ENCODE results near the gene MAPK8. TPM values are rescaled to one million over a fixed set of nuclear protein-coding genes. Genes with fewer than 3 reads are reported as not detected.

MAPK8 gene
- total and polyA plus RNA-seq, 2 of the 4 experiments (the other 2 are of a cell fraction), result 41.5 to 54.7 TPM

- POLR2A ChIA-PET (ENCODE audit: unreplicated experiment), result no interaction called here
These were observed 7.6 kb downstream of the MAPK8 start for GRCh38 chr10:48314107-48314506.

More at GRCh38 chr10:48314107-48314506, 7.6 kb downstream of the MAPK8 start:
- no peaks in the 10 kb centered on the region for H3K36me3 ChIP-seq (ENCODE audit: control insufficient read depth, insufficient read depth, low read length)
- peaks cover 41 to 71% of the 10 kb centered on the region in 2 experiments for H3K79me1 ChIP-seq (ENCODE audit: low read depth in 1 of 2, low read length in 2 of 2)
- H3K9ac ChIP-seq (ENCODE audit: low read depth, low read length), result no peak overlapping the region
- no peak overlapping the region for H3K4ac ChIP-seq (ENCODE audit: low read depth, low read length)
- ATAC-seq (ENCODE audit: low read depth) (no peak), DNase-seq (no peak)
- CTCF ChIA-PET, result no interaction called here
- H3K4me3 ChIP-seq (ENCODE audit: insufficient read depth, low read depth, low read length), result no peak overlapping the region
- H4K8ac ChIP-seq (ENCODE audit: low read depth in 2 of 2, low read length in 2 of 2), result no peak overlapping the region
- peaks cover 69% of the 10 kb centered on the region for H4K20me1 ChIP-seq (ENCODE audit: insufficient read depth, low read length)
- H3K23ac ChIP-seq (ENCODE audit: low read depth, low read length), result no peak overlapping the region
- no peak overlapping the region for H3K27ac ChIP-seq (ENCODE audit: insufficient read depth, low read length)
- no peak overlapping the region for H2AK9ac ChIP-seq (replicated peaks; ENCODE audit: low read depth, low read length, poor library complexity)
- H3K9me1 ChIP-seq (ENCODE audit: insufficient read depth, low read length), result 0 out of 2 replicates have a peak, but pooled peaks cover 2% of the 10 kb centered on the region
- H2BK20ac ChIP-seq (ENCODE audit: low read depth, low read length), result no peak overlapping the region
- no peak overlapping the region for H3K14ac ChIP-seq (replicated peaks; ENCODE audit: low read depth, low read length)
- H2AFZ ChIP-seq (replicated peaks; ENCODE audit: low read length, poor library complexity), result no peak overlapping the region
- no peak overlapping the region for H2BK5ac ChIP-seq (ENCODE audit: low read depth, low read length, poor library complexity, severe bottlenecking)
- peaks cover 12% of the 10 kb centered on the region for H3K4me1 ChIP-seq (ENCODE audit: control insufficient read depth, insufficient read depth, low read length)
- dilution Hi-C loops (cut with HindIII; ENCODE audit: low sequenced_read_pairs, unreplicated experiment), result no loop called here
- no peak overlapping the region for H2BK15ac ChIP-seq (ENCODE audit: low read depth, low read length)
- H4K5ac ChIP-seq (ENCODE audit: low read depth, low read length), result no peak overlapping the region
- intact Hi-C loops (cut with micrococcal nuclease), result loop anchor here (5.0 kb wide), 1 partner anchor 123 kb away; no protein-coding TSS in a partner anchor
- no CpG with 5 or more reads among the region's 2 CpGs for WGBS, 2 experiments (ENCODE audit: extremely low coverage in 2 of 2, insufficient read length in 1 of 2)
- H3K27me3 ChIP-seq (ENCODE audit: control insufficient read depth, insufficient read depth, low read length), result no peaks in the 10 kb centered on the region
- no peak overlapping the region for H3K4me2 ChIP-seq (ENCODE audit: low read depth, low read length)
- H3K18ac ChIP-seq (ENCODE audit: low read depth, low read length), result no peak overlapping the region
- H3K9me3 ChIP-seq (ENCODE audit: control insufficient read depth, insufficient read depth, low read length), result no peaks in the 10 kb centered on the region
- no TSS peak for BruUV-seq (replicated peaks)
- TF ChIP-seq SMC3 (IDR thresholded peaks at IDR 0.05; ENCODE audit: low read depth, low read length) (no peak), FOS (IDR thresholded peaks at IDR 0.05; ENCODE audit: low read depth, low read length) (no peak), MXI1 (IDR thresholded peaks at IDR 0.05; ENCODE audit: borderline replicate concordance, low read depth, low read length) (no peak), USF2 (IDR thresholded peaks at IDR 0.05; ENCODE audit: low read depth, low read length) (no peak)
- H4K91ac ChIP-seq (ENCODE audit: insufficient read depth, low read depth, low read length), result no peak overlapping the region
- in situ Hi-C loops (cut with MboI; ENCODE audit: low sequenced_read_pairs), result no loop called here
- H2BK120ac ChIP-seq (ENCODE audit: low read depth, low read length), result no peak overlapping the region
- H3K56ac ChIP-seq (ENCODE audit: extremely low read depth, insufficient read depth, low read length), result no peak overlapping the region
- H2AK5ac ChIP-seq (ENCODE audit: low read depth, low read length), result no peak overlapping the region

All from IMR-90 (cell line).